CD4-positive, CD25-positive, alpha-beta regulatory T cell (primary cell): ENCODE measurements around the gene ANKRD39. TPM values are rescaled to one million over a fixed set of nuclear protein-coding genes. Genes with fewer than 3 reads are reported as not detected.
"Not testable (repeated sequence)": the region's sequence is repeated elsewhere in the genome, so short reads cannot be mapped to it uniquely, and the experiment has no call there.

Experiments
- ATAC-seq, 2 donors: fragments of 150-1000 bp; cut with Tn5 transposase; one replicate each; pipeline ENCODE4 v1.10.0; 2021; ENCODE audit warnings: low read depth in 2 of 2, moderate number of reproducible peaks in 2 of 2, moderate library complexity in 1 of 2
- DNase-seq, 3 donors: peaks; one replicate each; pipeline versions ENCODE4 v3.0.0 to v3.0.0-alpha.2; 2012 to 2022; ENCODE audit warnings: mixed read lengths in 1 of 3
- H3K27ac ChIP-seq: one replicate; pipeline ENCODE4 v1.7.0; 2013; ENCODE audit warnings: mild to moderate bottlenecking, low read length; ENCODE audit not compliant: insufficient read depth, poor library complexity, severe bottlenecking
- H3K27me3 ChIP-seq: one replicate; pipeline ENCODE4 v1.7.0; 2013; ENCODE audit warnings: low read length; ENCODE audit not compliant: control insufficient read depth, insufficient read depth
- H3K36me3 ChIP-seq: one replicate; pipeline ENCODE4 v1.7.0; 2013; ENCODE audit warnings: mild to moderate bottlenecking, low read length, moderate library complexity; ENCODE audit not compliant: control insufficient read depth, insufficient read depth
- H3K4me1 ChIP-seq: 2 replicates; pipeline ENCODE4 v1.7.0; 2013; ENCODE audit warnings: mild to moderate bottlenecking, low read length; ENCODE audit not compliant: insufficient read depth, control insufficient read depth, poor library complexity, severe bottlenecking
- H3K4me3 ChIP-seq: one replicate; pipeline ENCODE4 v1.7.0; 2013; ENCODE audit warnings: low read depth, mild to moderate bottlenecking, low read length, moderate library complexity
- H3K9me3 ChIP-seq, 2 experiments: 1 replicate in 1 of 2; 2 replicates in 1 of 2; pipeline ENCODE4 v1.7.0; 2013; ENCODE audit warnings: low read length in 2 of 2, mild to moderate bottlenecking in 1 of 2, moderate library complexity in 1 of 2; ENCODE audit not compliant: control insufficient read depth in 2 of 2
- H3K27ac Mint-ChIP-seq, 3 donors: one replicate each; pipeline ENCODE4 v1.8.0; 2020 to 2022; ENCODE audit warnings: mild to moderate bottlenecking in 3 of 3, mixed read lengths in 3 of 3, moderate library complexity in 2 of 3
- H3K27me3 Mint-ChIP-seq: one replicate; pipeline ENCODE4 v1.8.0; 2022; ENCODE audit warnings: mild to moderate bottlenecking, mixed read lengths
- H3K36me3 Mint-ChIP-seq: one replicate; pipeline ENCODE4 v1.8.0; 2020; ENCODE audit warnings: mixed read lengths
- H3K4me1 Mint-ChIP-seq, 4 donors: one replicate each; pipeline ENCODE4 v1.8.0; 2020 to 2022; ENCODE audit warnings: mixed read lengths in 4 of 4, mild to moderate bottlenecking in 1 of 4
- H3K4me3 Mint-ChIP-seq, 4 donors: one replicate each; pipeline ENCODE4 v1.8.0; 2020 to 2022; ENCODE audit warnings: mild to moderate bottlenecking in 4 of 4, mixed read lengths in 4 of 4, moderate library complexity in 3 of 4
- H3K9me3 Mint-ChIP-seq, 7 donors: one replicate each; pipeline ENCODE4 v1.8.0; 2020 to 2022; ENCODE audit warnings: mixed read lengths in 7 of 7, mild to moderate bottlenecking in 3 of 7, moderate library complexity in 2 of 7
- polyA plus RNA-seq, 4 donors: library from polyadenylated mRNA; unstranded; fragments of 300-500 nt; fragmentation: Illumina TruSeq; gene quantifications; one replicate each; pipeline ENCODE4 v1.2.3, GENCODE V29; 2021
- total RNA-seq: library from RNA; stranded (reverse); gene quantifications from one replicate; pipeline ENCODE4 v1.2.3, GENCODE V29; 2022

The ANKRD39 gene
- total and polyA plus RNA-seq, 5 donors from 2014 or later: 30.2 to 44.4 (median 35.0) TPM

- not testable (repeated sequence) for H3K9me3 ChIP-seq, ATAC-seq, H3K9me3 Mint-ChIP-seq, H3K27me3 ChIP-seq, DNase-seq, H3K36me3 ChIP-seq, H3K27me3 Mint-ChIP-seq
- Histone ChIP-seq H3K4me3 (peak overlapping the region; percentile 77), H3K4me1 (peaks cover 38% of the 10 kb centered on the region), H3K27ac (peak overlapping the region; percentile 76)
- Mint-ChIP-seq H3K4me1 (peaks cover 11 to 38% (median 17%) of the 10 kb centered on the region in 4 donors), H3K36me3 (peaks cover 11% of the 10 kb centered on the region), H3K4me3 (peak overlapping the region; percentile 82 to 95 (median 87)), H3K27ac (peak overlapping the region; percentile 95 to 100 (median 99))
These were observed 51.9 kb downstream of the ANKRD39 start for GRCh38 chr2:96805946-96806345.

GRCh38 chr2:96804986-96805385, 52.8 kb downstream of the ANKRD39 start:
- ATAC-seq: no peak
- no peaks in the 10 kb centered on the region for H3K36me3 ChIP-seq
- no peak for DNase-seq
- no peak overlapping the region for H3K27ac ChIP-seq
- peaks cover 43% of the 10 kb centered on the region for H3K4me1 ChIP-seq
- Mint-ChIP-seq H3K27ac (no peak overlapping the region), H3K9me3 (no peaks in the 10 kb centered on the region), H3K4me1 (peaks cover 11 to 32% (median 17%) of the 10 kb centered on the region in 4 donors), H3K27me3 (no peaks in the 10 kb centered on the region), H3K36me3 (peaks cover 11% of the 10 kb centered on the region), H3K4me3 (peak overlapping the region in 1 of 4 donors; percentile 18)
- no peaks in the 10 kb centered on the region for H3K9me3 ChIP-seq
- no peak overlapping the region for H3K4me3 ChIP-seq
- no peaks in the 10 kb centered on the region for H3K27me3 ChIP-seq

GRCh38 chr2:96802721-96803120, 55.1 kb downstream of the ANKRD39 start:
- Histone ChIP-seq H3K4me3 (no peak overlapping the region), H3K36me3 (peaks cover 5% of the 10 kb centered on the region), H3K9me3 (no peaks in the 10 kb centered on the region), H3K27me3 (no peaks in the 10 kb centered on the region), H3K27ac (peak overlapping the region; percentile 9), H3K4me1 (peaks cover 36% of the 10 kb centered on the region)
- Mint-ChIP-seq H3K4me3 (no peak overlapping the region), H3K36me3 (peaks cover 11% of the 10 kb centered on the region), H3K27me3 (no peaks in the 10 kb centered on the region), H3K4me1 (peaks cover 7 to 23% (median 11%) of the 10 kb centered on the region in 4 donors), H3K9me3 (no peaks in the 10 kb centered on the region), H3K27ac (no peak overlapping the region)
- DNase-seq (no peak), ATAC-seq (no peak)

DNA sequence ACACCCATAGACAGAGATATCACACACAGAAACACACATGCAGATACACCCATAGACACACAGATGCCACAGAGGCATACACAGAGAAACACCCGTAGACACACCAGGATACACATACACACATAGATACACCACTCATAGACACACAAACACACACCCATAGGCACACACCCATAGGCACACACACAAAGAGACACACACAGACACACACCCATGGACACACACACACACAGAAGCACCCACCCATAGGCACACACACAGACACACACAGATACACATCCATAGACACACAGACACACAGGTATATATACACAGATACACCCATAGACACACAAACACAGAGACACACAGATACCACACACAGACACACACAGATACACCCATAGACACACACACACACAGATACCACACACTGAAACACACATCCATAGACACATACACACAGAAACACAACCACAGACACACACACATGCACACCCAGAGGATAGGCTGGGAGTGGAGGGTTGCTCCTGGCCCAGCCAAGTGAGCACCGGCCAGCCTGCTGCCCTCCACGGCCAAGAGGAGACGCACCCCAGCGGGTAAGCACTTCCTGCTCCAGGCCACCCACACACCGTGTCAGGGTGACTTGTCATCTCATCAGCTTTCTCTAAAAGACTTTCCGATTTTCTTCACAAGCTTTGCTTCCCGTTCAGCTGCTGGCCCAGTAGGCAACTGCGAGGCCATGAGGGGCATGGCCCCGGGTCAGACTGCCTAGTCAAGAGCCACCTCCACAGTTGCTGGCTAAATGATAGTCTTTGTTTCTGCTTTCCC, 55.8 kb downstream of the ANKRD39 start:
- Histone ChIP-seq H3K4me3 (no peak overlapping the region), H3K4me1 (peaks cover 29% of the 10 kb centered on the region), H3K9me3 (no peaks in the 10 kb centered on the region), H3K27ac (peak overlapping the region; percentile 9), H3K27me3 (no peaks in the 10 kb centered on the region), H3K36me3 (peaks cover 5% of the 10 kb centered on the region)
- Mint-ChIP-seq H3K4me3 (no peak overlapping the region), H3K27ac (no peak overlapping the region), H3K27me3 (no peaks in the 10 kb centered on the region), H3K4me1 (peaks cover 7 to 17% (median 11%) of the 10 kb centered on the region in 4 donors), H3K9me3 (no peaks in the 10 kb centered on the region), H3K36me3 (peaks cover 11% of the 10 kb centered on the region)
- ATAC-seq (no peak), DNase-seq (peak in 2 of 3 donors; percentile 17 to 55)

GRCh38 chr2:96801005-96801785, 56.6 kb downstream of the ANKRD39 start:
- Histone ChIP-seq H3K4me1 (peaks cover 21% of the 10 kb centered on the region), H3K27ac (no peak overlapping the region), H3K9me3 (no peaks in the 10 kb centered on the region), H3K36me3 (peaks cover 5% of the 10 kb centered on the region), H3K4me3 (no peak overlapping the region), H3K27me3 (no peaks in the 10 kb centered on the region)
- H3K9me3 Mint-ChIP-seq: no peaks in the 10 kb centered on the region
- H3K36me3 Mint-ChIP-seq: peaks cover 11% of the 10 kb centered on the region
- no peak overlapping the region for H3K27ac Mint-ChIP-seq
- peak; percentile 44 to 69 (median 65) for DNase-seq
- no peaks in the 10 kb centered on the region for H3K27me3 Mint-ChIP-seq
- H3K4me3 Mint-ChIP-seq: no peak overlapping the region
- peak; percentile 88 to 94 for ATAC-seq
- H3K4me1 Mint-ChIP-seq: peaks cover under 1 to 9% (median 4%) of the 10 kb centered on the region in 4 donors

DNA sequence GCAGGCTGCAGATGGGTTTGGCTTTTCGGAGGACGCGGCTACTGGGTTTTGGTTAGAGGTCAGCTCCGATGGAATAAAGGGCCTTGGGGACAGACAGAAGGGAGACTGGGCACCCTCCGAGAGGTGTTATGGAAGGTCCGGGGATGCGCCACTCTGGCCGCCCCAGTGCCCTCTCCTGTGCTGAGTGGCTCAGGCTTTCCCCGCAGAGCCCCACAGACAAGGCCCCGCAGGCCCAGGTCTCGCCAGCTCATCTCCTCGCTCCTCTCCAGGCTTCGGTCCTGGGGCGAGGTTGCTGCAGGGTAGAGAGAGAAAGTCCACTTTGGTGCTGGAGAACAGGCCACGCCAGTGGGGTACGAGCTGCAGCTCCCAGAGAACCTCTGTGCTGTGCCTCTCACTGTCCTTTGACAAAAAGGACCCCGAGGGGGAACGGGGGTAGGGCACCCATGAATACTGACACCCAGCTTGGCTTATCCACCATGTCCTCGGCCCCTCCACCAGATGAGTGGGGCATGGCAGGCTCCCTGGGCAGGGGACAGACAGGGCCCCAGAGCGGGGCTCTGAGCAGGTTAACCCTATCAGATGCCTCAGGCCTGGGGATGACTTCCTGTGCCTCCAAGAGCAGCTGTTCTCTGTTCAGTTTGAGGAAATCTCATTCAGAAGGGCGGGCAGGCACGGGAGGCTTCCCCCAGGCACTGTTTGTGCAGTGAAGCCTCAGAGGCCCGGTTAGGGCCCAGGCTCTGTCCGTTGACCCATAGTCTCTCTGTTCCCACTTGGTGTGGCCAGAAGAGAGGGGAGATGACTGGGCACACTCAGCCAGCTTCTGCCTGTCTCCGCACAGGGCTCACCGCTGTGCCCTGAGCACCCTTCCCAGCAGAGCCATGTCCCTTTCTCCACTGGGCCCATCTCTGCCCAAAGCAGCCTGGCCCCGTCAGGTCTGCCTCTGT, 57.5 kb downstream of the ANKRD39 start:
- Histone ChIP-seq H3K9me3 (no peaks in the 10 kb centered on the region), H3K4me3 (no peak overlapping the region), H3K27me3 (no peaks in the 10 kb centered on the region), H3K36me3 (peaks cover 5% of the 10 kb centered on the region), H3K4me1 (peaks cover 20% of the 10 kb centered on the region), H3K27ac (no peak overlapping the region)
- H3K4me1 Mint-ChIP-seq: peaks cover 0 to 7% (median 2%) of the 10 kb centered on the region in 4 donors
- no peak overlapping the region for H3K27ac Mint-ChIP-seq
- no peak overlapping the region for H3K4me3 Mint-ChIP-seq
- DNase-seq (no peak), ATAC-seq (peak in 1 of 2 donors; percentile 16)
- H3K27me3 Mint-ChIP-seq: no peaks in the 10 kb centered on the region
- H3K9me3 Mint-ChIP-seq: no peaks in the 10 kb centered on the region
- H3K36me3 Mint-ChIP-seq: peaks cover 10% of the 10 kb centered on the region

DNA sequence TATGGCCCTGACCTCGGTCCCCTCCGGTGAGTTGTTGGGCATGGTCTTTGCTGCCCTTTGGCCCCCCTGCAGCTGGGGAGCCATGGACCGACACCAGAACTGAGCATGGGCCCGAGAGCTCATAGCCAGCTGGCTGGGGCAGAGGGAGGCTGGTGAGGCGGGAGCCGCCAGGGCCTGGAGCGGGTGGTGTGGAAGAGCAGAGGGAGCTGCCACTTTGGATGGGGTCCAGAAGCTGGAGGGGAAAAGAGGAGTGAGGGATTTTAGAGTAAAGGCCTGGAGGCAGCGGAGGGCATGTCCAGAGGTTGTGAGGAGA, 58.2 kb downstream of the ANKRD39 start:
- no peaks in the 10 kb centered on the region for H3K27me3 Mint-ChIP-seq
- H3K9me3 ChIP-seq: no peaks in the 10 kb centered on the region
- peaks cover 10% of the 10 kb centered on the region for H3K36me3 Mint-ChIP-seq
- H3K4me1 ChIP-seq: peaks cover 20% of the 10 kb centered on the region
- no peak overlapping the region for H3K4me3 ChIP-seq
- peaks cover 5% of the 10 kb centered on the region for H3K36me3 ChIP-seq
- no peak overlapping the region for H3K27ac Mint-ChIP-seq
- no peak for DNase-seq
- no peak for ATAC-seq
- H3K4me3 Mint-ChIP-seq: no peak overlapping the region
- peaks cover 0 to 4% (median 0%) of the 10 kb centered on the region in 4 donors for H3K4me1 Mint-ChIP-seq
- no peaks in the 10 kb centered on the region for H3K9me3 Mint-ChIP-seq
- H3K27me3 ChIP-seq: no peaks in the 10 kb centered on the region
- H3K27ac ChIP-seq: no peak overlapping the region
